NCI-H524 treated with DMSO at 0.1 percent for 48 hours (cell line): ENCODE data around the gene ATP2B3.
"Not testable (repeated sequence)": the region's sequence is repeated elsewhere in the genome, so short reads cannot be mapped to it uniquely, and the experiment has no call there.

Experiments
- DNase-seq: peaks from one replicate; lab custom pipeline; 2025; lab: John Stamatoyannopoulos, UW

ATP2B3 gene

GRCh38 chrX:153595387-153595786 lies 77.9 kb downstream of the ATP2B3 start:
- DNase-seq = no peak

DNA sequence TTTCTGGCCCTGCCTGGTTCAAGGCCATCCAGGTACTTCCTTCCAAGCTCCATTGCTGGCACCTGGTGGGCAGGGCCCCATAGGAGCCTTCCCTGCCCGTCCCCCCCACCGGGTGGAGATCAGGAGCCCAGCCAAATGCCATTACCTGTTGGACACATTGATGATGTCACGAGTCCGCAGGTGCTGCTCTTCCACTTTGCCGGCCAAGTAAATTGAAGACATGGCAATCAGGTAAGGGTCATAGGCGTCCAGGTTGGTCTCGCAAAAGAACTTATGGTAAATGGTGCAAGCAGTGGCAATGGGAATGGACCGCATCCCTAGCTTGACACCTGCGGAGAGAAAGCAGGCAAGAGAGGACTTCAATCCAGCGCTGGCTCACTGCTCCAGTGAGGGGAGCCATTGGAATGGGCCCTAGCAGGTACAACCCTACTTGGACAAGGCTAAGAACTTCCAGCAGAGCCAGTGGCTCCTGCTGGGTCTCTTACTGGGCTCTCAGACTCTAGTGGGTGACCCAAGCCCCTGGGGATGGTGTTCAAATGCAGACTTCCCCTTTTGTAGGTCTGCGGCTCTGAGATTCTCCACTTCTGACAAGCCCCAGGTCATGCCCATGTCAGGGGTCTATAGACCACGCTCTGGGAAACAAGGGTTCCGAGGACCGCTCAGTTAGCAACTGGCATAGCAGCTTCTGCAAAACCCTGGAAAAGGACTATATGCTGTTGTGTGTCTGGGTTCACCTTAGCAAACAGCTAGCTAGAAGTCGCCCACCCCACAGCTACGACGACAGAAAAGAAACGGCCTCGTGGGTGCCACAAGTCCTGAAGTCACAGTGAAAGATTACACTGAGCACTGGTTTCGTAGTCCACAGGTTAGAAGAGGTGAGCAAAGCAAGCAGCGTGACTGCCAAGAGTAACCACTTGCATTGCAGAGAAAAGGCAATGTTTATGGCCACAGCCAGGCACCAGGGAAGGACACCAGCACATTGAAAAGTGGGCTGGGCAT lies 78.7 kb downstream of the ATP2B3 start:
- no peak for DNase-seq

DNA sequence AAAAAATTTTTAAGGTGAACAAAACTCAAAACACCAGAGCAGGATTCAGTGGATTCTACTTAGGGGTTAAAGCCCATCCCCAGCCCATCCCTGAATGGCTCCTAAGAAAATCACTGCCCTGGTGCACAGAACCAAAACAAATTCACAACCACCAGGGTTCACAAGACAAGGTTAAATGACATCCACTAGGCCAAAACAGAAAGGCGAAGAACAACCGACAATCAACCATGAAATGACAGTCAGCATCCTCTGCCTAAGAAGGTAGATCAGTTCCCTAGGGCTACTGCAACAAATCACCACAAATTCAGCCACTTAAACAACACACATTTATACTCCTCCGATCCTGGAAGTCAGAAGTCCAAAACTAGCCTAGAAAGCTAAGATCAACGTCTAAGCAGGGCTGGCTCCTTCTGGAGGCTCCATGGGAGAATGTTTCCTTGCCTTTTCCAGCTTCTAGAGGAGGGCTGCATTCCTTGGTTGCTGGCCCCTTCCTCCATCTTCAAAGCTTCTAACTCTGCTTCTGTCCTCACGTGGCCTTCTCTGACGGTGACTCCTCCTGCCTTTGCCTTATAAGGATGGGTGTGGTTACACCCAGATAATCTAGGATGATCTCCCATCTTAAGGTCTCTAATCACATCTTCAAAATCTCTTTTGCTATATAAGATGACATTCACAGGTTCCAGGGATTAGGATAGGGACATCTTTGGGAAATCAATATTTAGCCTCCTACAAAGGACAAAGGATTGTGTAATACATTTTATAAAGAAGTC lies 79.7 kb downstream of the ATP2B3 start:
- DNase-seq = no peak

DNA sequence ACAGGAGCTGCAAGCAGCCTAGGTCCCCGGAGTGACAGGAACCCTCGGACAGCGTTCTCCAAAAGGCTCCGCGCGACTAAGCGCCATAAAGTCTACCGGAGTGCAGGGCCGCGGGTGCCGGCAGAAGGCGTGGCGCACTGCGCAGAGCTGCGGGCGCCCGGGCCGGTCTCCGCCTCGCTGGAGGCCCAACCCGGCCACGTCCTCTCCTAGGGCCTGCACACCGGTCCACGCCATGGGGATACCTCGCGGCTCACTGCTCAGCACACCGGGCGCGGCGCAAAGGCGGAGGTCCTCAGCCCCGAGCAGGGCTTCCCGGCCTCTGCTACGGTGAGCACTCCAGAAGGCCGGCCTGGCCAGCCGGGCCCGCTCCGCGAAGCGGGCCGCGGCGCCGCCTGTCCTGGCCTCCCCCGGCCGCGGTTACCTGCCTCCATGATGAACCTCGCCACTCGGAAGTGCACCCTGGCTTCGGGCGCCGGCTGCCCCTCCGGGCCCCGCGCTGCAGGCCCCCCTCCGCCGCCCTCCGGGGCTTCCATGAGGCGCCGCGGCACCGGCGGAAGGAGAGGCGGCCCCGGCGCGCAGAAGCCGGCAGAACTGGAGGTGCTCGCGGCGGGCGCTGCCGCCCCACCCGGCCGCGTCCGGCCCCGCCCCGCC lies 81.2 kb downstream of the ATP2B3 start, which contains the start of gene CCNQ:
CCNQ (minus strand) TSS at position 599 of the 651 bp plus-strand sequence; CDS start at position 533, 66 bp downstream.
- DNase-seq = no peak

GRCh38 chrX:153599192-153600031 lies 82.0 kb downstream of the ATP2B3 start:
- DNase-seq = peak; percentile 12

DNA sequence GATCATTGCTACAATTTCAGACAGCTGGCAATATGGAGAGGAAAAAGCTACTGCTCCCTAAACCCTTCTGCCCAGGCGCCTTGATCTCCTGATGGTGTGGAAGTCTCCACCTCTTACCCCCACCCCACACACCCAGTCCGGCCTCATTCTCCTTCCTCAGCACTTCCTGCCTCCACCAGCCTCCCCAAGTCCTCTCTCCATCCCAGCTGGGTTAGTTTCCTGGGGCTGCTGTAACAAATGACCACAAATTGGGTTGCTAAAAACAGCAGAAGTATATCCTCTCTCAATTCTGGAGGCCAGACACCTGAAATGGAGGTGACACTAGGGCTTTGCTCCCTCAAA lies 82.6 kb downstream of the ATP2B3 start:
- DNase-seq = no peak

DNA sequence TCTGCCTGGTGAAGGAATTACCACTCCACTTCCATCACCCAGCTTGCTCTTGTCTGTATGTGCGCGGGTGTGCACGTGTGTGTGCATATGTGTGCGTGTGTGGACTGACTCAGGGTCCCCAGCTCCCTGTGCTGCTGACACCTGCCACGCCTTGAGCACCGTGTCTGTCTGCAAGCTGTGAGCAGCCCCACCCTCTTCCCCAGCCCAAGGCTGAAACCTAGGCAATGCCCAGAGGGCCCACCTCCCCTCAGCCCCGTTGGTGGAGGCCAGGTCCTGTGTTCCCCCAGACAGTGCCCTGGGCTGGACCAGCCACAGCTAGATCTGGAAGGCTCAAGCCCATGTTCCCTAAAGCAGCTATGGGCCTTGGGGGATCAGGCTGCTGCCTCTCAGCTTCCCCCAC lies 83.5 kb downstream of the ATP2B3 start:
- no peak for DNase-seq

DNA sequence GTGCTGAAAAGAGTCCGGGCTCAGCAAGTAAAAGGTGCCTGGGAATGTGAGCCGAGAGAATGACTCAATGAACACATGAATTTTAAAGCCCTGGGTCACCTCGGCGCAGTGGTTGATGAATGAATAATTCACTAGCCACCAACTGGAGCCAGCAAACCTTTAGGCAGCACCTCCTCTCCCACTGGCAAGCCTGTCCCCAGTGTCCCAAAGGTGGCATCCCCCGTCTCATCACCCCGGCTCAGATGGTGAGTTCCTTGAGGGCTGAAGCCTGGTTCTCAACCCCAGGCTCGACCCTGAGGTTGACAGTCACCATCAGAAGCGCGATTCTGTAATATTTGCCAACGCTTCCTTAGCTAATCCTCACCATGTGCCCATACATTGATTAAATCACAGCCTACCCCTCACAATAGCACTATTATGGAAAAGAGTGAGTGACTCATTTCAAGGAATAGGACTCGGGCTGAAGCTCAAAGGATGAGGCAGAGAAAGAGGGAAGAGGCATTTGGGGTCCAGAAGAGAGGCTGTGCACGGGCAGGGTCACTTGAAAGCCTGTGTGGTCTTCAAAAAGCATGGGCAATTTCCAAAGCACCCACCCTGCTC lies 84.2 kb downstream of the ATP2B3 start:
- DNase-seq = no peak

DNA sequence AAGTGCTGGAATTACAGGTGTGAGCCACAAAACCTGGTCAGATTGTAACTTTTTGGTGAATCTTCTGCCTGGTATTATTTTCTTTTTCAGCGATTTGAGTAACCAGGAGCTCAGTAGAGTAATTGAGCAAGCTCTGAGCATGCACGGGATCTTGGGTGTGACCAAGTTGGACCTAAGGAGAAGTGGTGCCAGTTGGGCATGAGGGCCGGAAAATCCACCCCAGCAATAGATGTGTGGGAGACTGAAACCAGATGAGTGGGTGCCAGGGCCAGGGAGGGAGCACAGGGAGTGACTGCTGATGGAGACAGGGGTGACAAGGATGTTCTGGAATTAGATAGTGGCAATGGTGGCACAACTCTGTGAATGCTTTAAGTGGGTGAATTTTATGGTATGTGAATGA lies 85.2 kb downstream of the ATP2B3 start:
- DNase-seq = no peak

DNA sequence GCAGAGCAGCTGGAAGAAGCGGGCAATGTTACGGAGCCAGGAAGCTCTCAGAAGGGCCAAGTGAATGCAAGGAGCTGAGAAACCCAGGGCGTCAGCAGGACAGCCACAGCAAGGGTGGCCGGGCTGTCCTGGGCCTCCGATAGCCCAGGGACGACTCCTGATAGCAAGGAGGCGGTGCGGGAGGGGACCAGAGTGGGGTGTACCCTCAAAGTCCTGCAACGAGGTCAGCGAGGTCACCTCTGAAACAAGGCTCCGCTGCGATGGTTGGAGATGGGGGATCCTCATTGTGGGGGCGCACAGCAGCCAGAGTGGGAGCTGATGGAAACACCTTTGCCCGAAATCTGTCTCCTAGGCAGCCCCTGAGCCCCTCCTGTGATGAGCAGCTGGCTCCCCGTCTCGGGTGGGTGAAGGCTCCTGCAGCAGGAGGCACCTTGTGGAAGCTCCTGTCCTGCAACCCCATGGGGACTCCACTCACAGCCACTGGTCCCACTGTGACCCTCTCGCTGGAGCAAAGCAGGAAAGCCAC lies 85.8 kb downstream of the ATP2B3 start:
- no peak for DNase-seq

GRCh38 chrX:153604666-153605380 lies 87.4 kb downstream of the ATP2B3 start:
- not testable (repeated sequence) for DNase-seq

GRCh38 chrX:153606503-153606902 lies 89.1 kb downstream of the ATP2B3 start:
- DNase-seq = no peak

DNA sequence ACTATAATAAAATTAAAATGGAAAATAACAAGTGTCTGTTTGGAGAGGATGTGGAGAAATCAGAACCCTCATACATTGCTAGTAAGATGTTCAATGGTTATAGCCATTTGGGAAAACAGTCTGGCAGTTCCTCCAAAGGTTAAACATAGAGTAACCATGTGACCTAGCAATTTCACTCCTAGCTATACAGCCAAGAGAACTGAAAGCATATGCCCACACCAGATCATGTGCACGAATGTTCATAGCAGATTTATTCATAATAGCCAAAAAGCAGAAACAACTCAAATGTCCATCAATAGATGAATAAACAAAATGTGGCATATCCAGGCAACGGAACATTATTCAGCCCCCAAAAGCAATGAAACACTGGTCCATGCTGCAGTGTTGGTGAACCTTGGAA lies 90.9 kb downstream of the ATP2B3 start:
- no peak for DNase-seq

GRCh38 chrX:153608806-153609205 lies 91.4 kb downstream of the ATP2B3 start:
- no peak for DNase-seq

DNA sequence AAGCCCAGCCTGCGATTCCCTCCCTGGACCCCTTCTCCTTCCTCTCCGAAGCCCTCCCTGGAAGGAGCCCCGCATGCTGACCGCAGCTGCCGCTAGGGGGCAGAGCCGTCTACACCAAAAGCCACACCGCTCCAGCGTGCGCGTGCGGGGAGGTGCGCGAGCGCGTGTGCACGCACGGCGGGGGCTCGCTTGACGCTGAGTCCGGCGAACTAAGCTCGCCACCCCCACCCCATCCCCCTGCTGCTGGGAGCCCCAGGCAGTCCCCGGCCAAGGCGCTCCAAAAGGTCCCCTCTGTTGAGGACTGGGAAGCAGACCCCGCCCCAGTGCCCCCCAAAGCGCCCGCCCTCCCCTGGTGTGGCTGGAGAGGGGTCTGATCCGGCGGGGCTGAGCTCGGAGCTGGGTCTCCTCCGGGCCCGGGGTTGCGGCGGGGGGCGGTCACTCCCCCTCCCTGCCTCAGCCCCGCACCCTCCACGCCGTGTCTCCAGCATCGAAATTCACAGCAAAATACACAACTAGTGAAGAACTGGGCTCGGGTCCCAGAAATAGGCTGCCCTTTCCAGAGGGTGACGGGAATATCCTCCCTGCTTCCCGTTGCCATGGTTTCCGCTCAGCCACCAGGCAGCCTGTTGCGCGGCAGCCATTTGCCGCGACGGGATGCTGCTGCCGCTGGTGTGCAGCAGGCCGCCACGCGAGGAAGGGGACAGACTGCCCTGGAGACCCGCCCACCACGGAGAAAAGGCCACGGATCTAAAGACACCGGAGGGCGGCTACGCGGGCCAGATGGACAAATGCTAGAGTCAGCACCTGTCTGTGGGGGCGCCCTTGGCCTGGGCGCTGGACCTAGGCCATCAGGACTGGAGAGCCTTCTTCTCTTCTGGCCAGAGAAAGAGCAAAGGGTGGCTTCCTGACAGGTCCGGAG lies 92.7 kb downstream of the ATP2B3 start:
- peak; percentile 23 for DNase-seq

DNA sequence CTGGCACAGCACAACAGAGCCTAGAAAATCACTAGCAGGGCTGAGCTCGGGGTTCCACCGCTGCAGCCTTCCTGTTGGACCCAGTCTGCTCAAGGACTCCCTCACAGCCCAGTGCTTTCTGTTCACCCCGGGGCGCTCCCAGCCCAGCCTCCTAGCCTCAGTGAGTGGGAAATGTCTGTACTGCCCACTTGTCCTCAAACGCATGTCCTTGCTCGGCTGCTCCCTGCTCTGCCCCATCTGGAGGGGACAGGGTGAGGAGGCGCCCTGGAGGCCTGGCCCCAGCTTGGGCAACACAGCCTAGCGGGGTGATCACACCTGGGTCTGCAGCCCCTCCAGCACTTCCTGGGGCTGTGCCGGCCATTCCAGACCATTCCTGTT lies 93.4 kb downstream of the ATP2B3 start:
- no peak for DNase-seq

GRCh38 chrX:153611298-153612095 lies 94.1 kb downstream of the ATP2B3 start:
- no peak for DNase-seq

- DNase-seq = no peak
Observed at GRCh38 chrX:153612413-153612812, 95.0 kb downstream of the ATP2B3 start.
